Measurements from ENCODE around the gene OGN. TPM values are rescaled to one million over a fixed set of nuclear protein-coding genes. Genes with fewer than 3 reads are reported as not detected.

Gene OGN
- total and polyA plus RNA-seq, 12 donors: 2.2 to 25.9 (median 11.3) TPM

- ATAC-seq: peak in 2 of 8 donors; percentile 20 to 32
- intact Hi-C loops (cut with DNase I): no loop called here
- no peak for DNase-seq
- H3K27me3 ChIP-seq: no peaks in the 10 kb centered on the region
- H3K4me3 ChIP-seq: peak overlapping the region in 7 of 10 donors; percentile 23 to 43 (median 34)
- 58 to 66% methylated on average over 5 of the region's 5 CpGs for WGBS, 2 donors
- TF ChIP-seq CTCF (IDR thresholded peaks at IDR 0.05): no peak
- H3K36me3 ChIP-seq: peaks cover 0 to 5% (median 0%) of the 10 kb centered on the region in 9 donors
- H3K9me3 ChIP-seq: peaks cover 0 to 6% (median 0%) of the 10 kb centered on the region in 11 donors
- H3K4me1 ChIP-seq: peaks cover 0 to 18% (median 6%) of the 10 kb centered on the region in 9 donors
- H3K27ac ChIP-seq: peak overlapping the region in 5 of 10 donors; percentile 3 to 54 (median 35)
These were observed 1.3 kb downstream of the OGN start for GRCh38 chr9:92402826-92403745.

- Histone ChIP-seq H3K4me3 (peak overlapping the region in 7 of 10 donors; percentile 23 to 43 (median 34)), H3K4me1 (peaks cover 0 to 18% (median 6%) of the 10 kb centered on the region in 9 donors), H3K36me3 (peaks cover 0 to 12% (median 0%) of the 10 kb centered on the region in 9 donors), H3K27me3 (no peaks in the 10 kb centered on the region), H3K9me3 (peaks cover 0 to 13% (median 0%) of the 10 kb centered on the region in 11 donors), H3K27ac (peak overlapping the region in 2 of 10 donors; percentile 5 to 35)
- no peak for DNase-seq
- no peak for TF ChIP-seq CTCF (IDR thresholded peaks at IDR 0.05)
- intact Hi-C loops (cut with DNase I): no loop called here
- no peak for ATAC-seq
- 85 to 94% methylated on average over 1 of the region's 1 CpG for WGBS, 2 donors
These were observed 2.0 kb downstream of the OGN start for GRCh38 chr9:92402360-92402759.

DNA sequence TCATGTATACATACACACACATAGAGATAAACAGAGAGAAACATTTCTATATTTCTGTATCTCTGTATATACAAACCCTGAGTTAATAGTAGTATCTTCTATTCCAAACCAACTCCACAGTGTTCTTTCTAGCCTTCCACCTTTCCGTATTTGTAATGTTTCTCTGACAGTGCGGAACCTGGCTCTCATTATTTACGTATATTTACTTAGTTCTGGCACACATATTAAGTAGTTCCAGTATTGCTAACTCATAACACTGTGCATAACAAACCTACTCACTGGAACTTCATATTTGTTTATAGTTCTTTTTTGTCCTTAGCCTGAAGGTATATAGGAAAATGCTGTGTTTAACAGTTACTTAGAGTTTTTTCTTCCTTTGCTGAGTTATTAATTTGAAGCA, 6.5 kb downstream of the OGN start:
- no peaks in the 10 kb centered on the region for H3K27me3 ChIP-seq
- peaks cover 0 to 19% (median 0%) of the 10 kb centered on the region in 9 donors for H3K36me3 ChIP-seq
- no peak for TF ChIP-seq CTCF (IDR thresholded peaks at IDR 0.05)
- H3K9me3 ChIP-seq: peaks cover 0 to 14% (median 0%) of the 10 kb centered on the region in 11 donors
- no peak for DNase-seq
- intact Hi-C loops (cut with DNase I): no loop called here
- no peak overlapping the region for H3K27ac ChIP-seq
- H3K4me1 ChIP-seq: peaks cover 0 to 12% (median 0%) of the 10 kb centered on the region in 9 donors
- ATAC-seq: no peak
- H3K4me3 ChIP-seq: no peak overlapping the region
- WGBS, 2 donors: 98% methylated on average over 3 of the region's 3 CpGs

DNA sequence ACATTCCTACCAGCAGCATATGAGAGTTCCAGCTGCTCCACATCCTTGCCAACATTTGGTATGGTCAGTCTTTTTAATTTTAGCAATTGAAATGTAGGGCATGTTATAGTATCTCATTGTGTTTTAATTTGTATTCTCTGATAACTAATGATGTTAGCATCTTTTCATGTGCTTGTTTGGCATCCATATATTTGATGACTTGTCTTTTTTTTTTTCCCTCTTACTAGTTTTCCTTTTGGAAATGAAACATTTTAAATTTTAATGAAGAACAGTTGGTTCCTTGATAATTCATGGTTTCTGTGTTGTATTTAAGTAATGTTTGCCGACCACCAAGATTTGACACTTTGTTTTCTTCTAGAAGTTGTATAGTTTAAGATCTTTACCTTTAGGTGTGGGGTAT, 8.8 kb downstream of the OGN start:
- no peaks in the 10 kb centered on the region for H3K27me3 ChIP-seq
- TF ChIP-seq CTCF (IDR thresholded peaks at IDR 0.05): no peak
- ATAC-seq (no peak), DNase-seq (no peak)
- H3K27ac ChIP-seq: no peak overlapping the region
- H3K36me3 ChIP-seq: peaks cover 0 to 19% (median 0%) of the 10 kb centered on the region in 9 donors
- 85 to 95% methylated on average over 1 of the region's 1 CpG for WGBS, 2 donors
- H3K9me3 ChIP-seq: peaks cover 0 to 14% (median 0%) of the 10 kb centered on the region in 11 donors
- peaks cover 0 to 12% (median 0%) of the 10 kb centered on the region in 9 donors for H3K4me1 ChIP-seq
- H3K4me3 ChIP-seq: no peak overlapping the region
- intact Hi-C loops (cut with DNase I): no loop called here
